Calu3 (cell line): Measurements from ENCODE around the gene AOC1. TPM values are rescaled to one million over a fixed set of nuclear protein-coding genes. Genes with fewer than 3 reads are reported as not detected.

Source experiments
- BruUV-seq: library from RNA; stranded (reverse); fragments of 400-500 nt; replicated peaks from 2 replicates; lab custom pipeline; 2021; lab: Mats Ljungman, UMichigan
- CTCF ChIA-PET: fragments of 300-600 bp; sonication (Branson Sonifier 250); formaldehyde crosslinking; loops from one replicate; lab custom pipeline; 2022; ENCODE audit warnings: antibody characterized with exemption; lab: Charles Lee
- DNase-seq: peaks from one replicate; pipeline ENCODE4 v3.0.0; 2022
- H3K27ac Mint-ChIP-seq: one replicate; pipeline ENCODE4 v1.8.0; 2022; ENCODE audit warnings: mixed read lengths; ENCODE audit not compliant: unreplicated experiment
- H3K27me3 Mint-ChIP-seq: one replicate; pipeline ENCODE4 v1.8.0; 2022; ENCODE audit warnings: mixed read lengths; ENCODE audit not compliant: unreplicated experiment
- H3K36me3 Mint-ChIP-seq: one replicate; pipeline ENCODE4 v1.8.0; 2022; ENCODE audit warnings: mild to moderate bottlenecking, moderate library complexity, mixed read lengths; ENCODE audit not compliant: insufficient read depth, unreplicated experiment
- H3K4me1 Mint-ChIP-seq: one replicate; pipeline ENCODE4 v1.8.0; 2022; ENCODE audit warnings: mild to moderate bottlenecking, low read depth, mixed read lengths; ENCODE audit not compliant: unreplicated experiment
- H3K4me3 Mint-ChIP-seq: one replicate; pipeline ENCODE4 v1.8.0; 2022; ENCODE audit warnings: mild to moderate bottlenecking, low read depth, moderate library complexity, mixed read lengths; ENCODE audit not compliant: unreplicated experiment
- H3K9me3 Mint-ChIP-seq: one replicate; pipeline ENCODE4 v1.8.0; 2022; ENCODE audit warnings: low read depth, mixed read lengths; ENCODE audit not compliant: unreplicated experiment
- CTCF ChIP-seq: fragments of 200-600 bp; IDR thresholded peaks from one replicate; pipeline ENCODE4 v1.8.0; 2022; ENCODE audit warnings: antibody characterized with exemption; ENCODE audit not compliant: unreplicated experiment
- intact Hi-C: fragments of 100-400 bp; cut with micrococcal nuclease; formaldehyde crosslinking; loops from one replicate; pipeline ENCODE4 v1.10.0; 2022; ENCODE audit not compliant: unreplicated experiment
- total RNA-seq: library from RNA; stranded (reverse); gene quantifications from 2 replicates; pipeline ENCODE4 v1.2.3, GENCODE V29; 2022

AOC1 gene
- total RNA-seq, 1 experiment from 2014 or later, result 1.2 TPM

DNA sequence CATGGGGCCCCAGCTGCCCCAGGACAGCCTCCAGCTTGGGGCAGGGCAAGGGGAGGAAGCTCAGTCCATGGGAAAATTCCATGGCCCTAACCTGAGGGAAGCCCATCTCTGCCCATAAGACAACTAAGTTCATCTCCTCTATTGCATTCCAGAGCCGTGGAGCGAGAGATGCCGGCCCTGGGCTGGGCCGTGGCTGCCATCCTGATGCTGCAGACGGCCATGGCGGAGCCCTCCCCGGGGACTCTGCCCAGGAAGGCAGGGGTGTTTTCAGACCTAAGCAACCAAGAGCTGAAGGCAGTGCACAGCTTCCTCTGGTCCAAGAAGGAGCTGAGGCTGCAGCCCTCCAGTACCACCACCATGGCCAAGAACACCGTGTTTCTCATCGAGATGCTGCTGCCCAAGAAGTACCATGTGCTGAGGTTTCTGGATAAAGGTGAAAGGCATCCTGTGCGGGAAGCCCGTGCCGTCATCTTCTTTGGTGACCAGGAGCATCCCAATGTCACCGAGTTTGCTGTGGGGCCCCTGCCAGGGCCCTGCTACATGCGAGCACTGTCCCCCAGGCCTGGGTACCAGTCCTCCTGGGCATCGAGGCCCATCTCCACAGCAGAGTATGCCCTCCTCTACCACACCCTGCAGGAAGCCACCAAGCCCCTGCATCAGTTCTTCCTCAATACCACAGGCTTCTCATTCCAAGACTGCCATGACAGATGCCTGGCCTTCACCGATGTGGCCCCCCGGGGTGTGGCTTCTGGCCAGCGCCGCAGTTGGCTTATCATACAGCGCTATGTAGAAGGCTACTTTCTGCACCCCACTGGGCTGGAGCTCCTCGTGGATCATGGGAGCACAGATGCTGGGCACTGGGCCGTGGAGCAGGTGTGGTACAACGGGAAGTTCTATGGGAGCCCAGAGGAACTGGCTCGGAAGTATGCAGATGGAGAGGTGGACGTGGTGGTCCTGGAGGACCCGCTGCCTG is 4.3 kb downstream of the AOC1 start:
- CTCF ChIA-PET, result no interaction called here
- BruUV-seq, result no TSS peak

DNA sequence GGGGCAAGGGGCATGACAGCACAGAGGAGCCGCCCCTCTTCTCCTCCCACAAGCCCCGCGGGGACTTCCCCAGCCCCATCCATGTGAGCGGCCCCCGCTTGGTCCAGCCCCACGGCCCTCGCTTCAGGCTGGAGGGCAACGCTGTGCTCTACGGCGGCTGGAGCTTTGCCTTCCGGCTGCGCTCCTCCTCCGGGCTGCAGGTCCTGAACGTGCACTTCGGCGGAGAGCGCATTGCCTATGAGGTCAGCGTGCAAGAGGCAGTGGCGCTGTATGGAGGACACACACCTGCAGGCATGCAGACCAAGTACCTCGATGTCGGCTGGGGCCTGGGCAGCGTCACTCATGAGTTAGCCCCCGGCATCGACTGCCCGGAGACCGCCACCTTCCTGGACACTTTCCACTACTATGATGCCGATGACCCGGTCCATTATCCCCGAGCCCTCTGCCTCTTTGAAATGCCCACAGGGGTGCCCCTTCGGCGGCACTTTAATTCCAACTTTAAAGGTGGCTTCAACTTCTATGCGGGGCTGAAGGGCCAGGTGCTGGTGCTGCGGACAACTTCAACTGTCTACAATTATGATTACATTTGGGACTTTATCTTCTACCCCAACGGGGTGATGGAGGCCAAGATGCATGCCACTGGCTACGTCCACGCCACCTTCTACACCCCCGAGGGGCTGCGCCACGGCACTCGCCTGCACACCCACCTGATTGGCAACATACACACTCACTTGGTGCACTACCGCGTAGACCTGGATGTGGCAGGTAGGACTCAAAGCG is 5.1 kb downstream of the AOC1 start:
- Mint-ChIP-seq H3K9me3 (no peaks in the 10 kb centered on the region), H3K4me1 (peaks cover 4% of the 10 kb centered on the region), H3K36me3 (no peaks in the 10 kb centered on the region), H3K4me3 (no peak overlapping the region), H3K27me3 (peaks cover 33% of the 10 kb centered on the region), H3K27ac (no peak overlapping the region)
- no TSS peak for BruUV-seq
- CTCF ChIA-PET, result no interaction called here
- intact Hi-C loops, result no loop called here
- DNase-seq, result no peak
- no peak for TF ChIP-seq CTCF

More for the DNA sequence above, 4.3 kb downstream of the AOC1 start:
- DNase-seq, result no peak
- intact Hi-C loops, result no loop called here
- H3K4me1 Mint-ChIP-seq, result peaks cover 10% of the 10 kb centered on the region
- TF ChIP-seq CTCF, result no peak
- H3K27me3 Mint-ChIP-seq, result peaks cover 33% of the 10 kb centered on the region
- H3K9me3 Mint-ChIP-seq, result no peaks in the 10 kb centered on the region
- no peak overlapping the region for H3K27ac Mint-ChIP-seq
- H3K36me3 Mint-ChIP-seq, result no peaks in the 10 kb centered on the region
- H3K4me3 Mint-ChIP-seq, result no peak overlapping the region

DNA sequence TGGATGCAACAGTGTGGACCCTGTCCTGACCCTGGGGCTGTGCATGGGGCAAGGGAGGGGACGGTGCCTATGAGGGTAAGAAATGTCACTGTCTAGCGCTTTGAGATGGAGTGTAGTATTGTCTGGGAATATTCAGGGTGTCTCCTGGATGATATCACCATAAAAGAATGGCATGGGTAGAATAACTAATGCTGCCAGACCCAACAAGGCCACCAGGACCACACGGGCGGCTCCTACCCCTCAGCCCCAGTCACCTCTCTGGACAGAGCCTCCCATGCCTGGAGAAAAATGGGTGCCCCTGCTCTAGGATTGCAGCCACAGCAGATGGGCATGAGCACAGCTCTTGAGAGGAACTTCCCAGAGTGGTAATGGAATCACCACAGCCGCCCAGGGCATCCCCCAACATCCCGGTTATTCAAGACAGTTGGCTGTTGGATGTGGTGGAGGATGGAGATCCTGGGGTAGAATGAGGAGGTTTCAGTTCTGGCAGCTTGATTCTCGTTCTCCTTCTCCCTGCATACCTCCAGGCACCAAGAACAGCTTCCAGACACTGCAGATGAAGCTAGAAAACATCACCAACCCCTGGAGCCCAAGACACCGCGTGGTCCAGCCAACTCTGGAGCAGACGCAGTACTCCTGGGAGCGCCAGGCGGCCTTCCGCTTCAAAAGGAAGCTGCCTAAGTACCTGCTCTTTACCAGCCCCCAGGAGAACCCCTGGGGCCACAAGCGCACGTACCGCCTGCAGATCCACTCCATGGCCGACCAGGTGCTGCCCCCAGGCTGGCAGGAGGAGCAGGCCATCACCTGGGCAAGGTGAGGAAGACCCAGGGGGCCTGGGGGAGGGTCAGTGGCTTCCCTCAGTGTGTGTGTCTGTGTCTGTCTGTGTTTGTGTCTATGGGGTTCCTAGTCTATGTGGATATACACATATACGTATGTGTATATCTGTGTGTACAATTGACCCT is 6.2 kb downstream of the AOC1 start:
- Mint-ChIP-seq H3K4me1 (no peaks in the 10 kb centered on the region), H3K36me3 (no peaks in the 10 kb centered on the region), H3K27ac (no peak overlapping the region), H3K9me3 (peaks cover 2% of the 10 kb centered on the region), H3K4me3 (no peak overlapping the region), H3K27me3 (peaks cover 33% of the 10 kb centered on the region)
- intact Hi-C loops, result no loop called here
- DNase-seq, result no peak
- CTCF ChIA-PET, result interaction anchor here (0.6 to 0.7 kb wide), 2 partner anchors 81 to 1057 kb away, joined by 4 read pairs; no protein-coding TSS in a partner anchor
- TF ChIP-seq CTCF, result no peak
- no TSS peak for BruUV-seq
